Choroid plexus epithelial cell (primary cell): ENCODE data around the gene WT1.
"Not testable (repeated sequence)": the region's sequence is repeated elsewhere in the genome, so short reads cannot be mapped to it uniquely, and the experiment has no call there.

ENCODE experiments used
- DNase-seq: peaks from one replicate; pipeline ENCODE4 v3.0.0-alpha.2; 2010; ENCODE audit warnings: low read depth
- H3K4me3 ChIP-seq: 2 replicates; pipeline ENCODE4 v1.5.1; 2011; ENCODE audit warnings: low read depth, mild to moderate bottlenecking, control low read depth, low read length, moderate library complexity
- TF ChIP-seq, protein P1 (sequence below): conservative IDR thresholded peaks from 2 replicates; pipeline ENCODE4 v1.5.1; 2011; ENCODE audit warnings: low read depth, mild to moderate bottlenecking, control low read depth, inconsistent platforms, low read length, moderate library complexity

WT1 gene

DNA sequence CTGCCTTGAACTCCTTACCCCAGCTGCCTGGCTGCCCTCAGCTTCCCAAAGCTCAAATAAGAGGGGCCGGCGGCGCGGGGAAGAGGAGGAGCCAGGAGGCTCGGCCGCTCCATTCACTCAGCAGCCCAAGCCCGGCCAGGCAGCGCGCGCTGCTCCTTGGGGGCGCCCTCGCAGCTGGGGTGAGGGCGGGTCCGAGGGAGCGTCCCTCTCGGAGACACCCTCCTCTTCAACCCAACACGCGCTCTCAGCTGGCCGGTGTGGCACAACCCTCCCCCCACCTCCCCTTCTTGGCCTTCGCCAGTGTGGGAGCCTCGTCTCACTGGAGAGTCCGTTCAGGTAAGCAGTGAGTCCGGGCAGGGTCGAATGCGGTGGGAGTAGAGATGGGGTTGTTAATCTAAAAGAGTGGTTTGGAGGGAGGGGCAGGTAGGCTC is at the start of gene WT1:
WT1 (minus strand) TSS at position 29 of the 431 bp plus-strand sequence.
- TF ChIP-seq, protein P1, sequence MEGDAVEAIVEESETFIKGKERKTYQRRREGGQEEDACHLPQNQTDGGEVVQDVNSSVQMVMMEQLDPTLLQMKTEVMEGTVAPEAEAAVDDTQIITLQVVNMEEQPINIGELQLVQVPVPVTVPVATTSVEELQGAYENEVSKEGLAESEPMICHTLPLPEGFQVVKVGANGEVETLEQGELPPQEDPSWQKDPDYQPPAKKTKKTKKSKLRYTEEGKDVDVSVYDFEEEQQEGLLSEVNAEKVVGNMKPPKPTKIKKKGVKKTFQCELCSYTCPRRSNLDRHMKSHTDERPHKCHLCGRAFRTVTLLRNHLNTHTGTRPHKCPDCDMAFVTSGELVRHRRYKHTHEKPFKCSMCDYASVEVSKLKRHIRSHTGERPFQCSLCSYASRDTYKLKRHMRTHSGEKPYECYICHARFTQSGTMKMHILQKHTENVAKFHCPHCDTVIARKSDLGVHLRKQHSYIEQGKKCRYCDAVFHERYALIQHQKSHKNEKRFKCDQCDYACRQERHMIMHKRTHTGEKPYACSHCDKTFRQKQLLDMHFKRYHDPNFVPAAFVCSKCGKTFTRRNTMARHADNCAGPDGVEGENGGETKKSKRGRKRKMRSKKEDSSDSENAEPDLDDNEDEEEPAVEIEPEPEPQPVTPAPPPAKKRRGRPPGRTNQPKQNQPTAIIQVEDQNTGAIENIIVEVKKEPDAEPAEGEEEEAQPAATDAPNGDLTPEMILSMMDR = no peak
- H3K4me3 ChIP-seq = no peak within 1 kb of the TSS
- no peak for DNase-seq

DNA sequence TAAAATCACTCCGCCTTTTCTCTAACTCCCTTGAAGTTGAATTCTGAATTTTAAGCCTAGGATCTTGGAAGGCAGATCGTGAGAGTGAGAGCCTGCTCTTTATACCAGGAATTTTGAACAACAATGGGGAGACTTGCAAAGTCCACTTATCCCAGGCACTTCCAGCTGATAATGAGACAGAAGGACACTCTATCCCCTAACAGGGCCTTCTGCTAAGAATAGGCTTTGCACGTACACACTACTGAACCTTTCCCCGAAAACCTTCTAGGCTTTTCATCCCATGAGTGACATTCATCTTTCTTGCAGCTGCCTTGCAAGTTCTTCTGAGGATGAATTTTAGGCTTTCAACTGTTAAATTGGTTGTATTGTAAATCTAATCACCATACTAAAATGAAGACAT is 44.0 kb upstream of the WT1 start:
- DNase-seq = no peak
- H3K4me3 ChIP-seq = no peak overlapping the region
- TF ChIP-seq, protein P1 = no peak

DNA sequence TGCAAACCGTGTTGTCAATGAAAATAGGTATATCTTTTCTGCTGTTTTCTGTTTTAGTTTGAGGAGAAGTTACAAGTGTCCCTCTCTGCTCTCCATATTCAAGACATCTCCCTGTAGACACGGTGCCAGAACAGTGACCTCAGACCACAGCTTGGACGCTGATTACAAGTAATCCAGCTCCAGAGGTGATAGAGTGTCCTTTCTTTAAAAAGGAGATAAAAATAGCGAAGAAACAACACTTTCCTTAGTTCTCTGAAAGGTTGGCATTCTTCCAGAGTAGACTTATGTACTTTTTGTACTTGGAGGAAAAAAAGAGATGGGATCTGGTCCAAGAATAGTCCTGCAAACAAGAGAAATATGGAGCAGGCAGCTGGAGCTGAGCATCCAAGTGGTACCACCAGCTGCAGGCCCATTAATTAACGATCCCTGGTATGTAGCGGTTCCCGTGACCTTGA is 43.0 kb upstream of the WT1 start:
- peak; percentile 81 for DNase-seq
- no peak overlapping the region for H3K4me3 ChIP-seq
- TF ChIP-seq, protein P1 = no peak

DNA sequence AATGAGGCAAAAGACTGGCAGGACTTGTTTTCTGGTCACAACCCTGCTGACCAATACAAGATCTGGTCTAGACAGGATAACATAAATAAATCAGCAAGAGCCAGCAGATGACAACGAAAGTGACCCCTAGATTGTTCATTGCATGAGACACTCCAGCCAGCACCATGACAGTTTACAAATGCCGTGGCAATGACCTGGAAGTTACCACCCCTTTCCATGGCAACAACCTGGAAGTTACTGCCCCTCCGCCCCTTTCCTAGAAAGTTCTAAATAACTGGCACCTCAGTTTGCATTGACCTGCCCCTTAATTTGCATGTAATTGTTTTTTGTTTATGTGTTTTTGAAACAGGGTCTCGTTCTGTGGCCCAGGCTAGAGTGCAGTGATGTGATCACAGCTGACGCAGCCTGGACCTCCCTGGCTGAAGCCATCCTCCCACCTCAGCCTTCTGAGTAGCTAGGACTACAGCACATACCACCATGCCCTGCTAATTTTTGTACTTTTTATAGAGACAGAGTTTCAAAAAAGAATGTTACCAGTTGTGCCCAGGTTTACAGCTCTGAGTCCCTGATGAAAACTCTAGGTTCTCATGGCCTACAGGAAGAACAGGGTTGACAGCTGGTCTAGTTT is 38.1 kb upstream of the WT1 start:
- DNase-seq = no peak
- no peak overlapping the region for H3K4me3 ChIP-seq
- TF ChIP-seq, protein P1 = no peak

DNA sequence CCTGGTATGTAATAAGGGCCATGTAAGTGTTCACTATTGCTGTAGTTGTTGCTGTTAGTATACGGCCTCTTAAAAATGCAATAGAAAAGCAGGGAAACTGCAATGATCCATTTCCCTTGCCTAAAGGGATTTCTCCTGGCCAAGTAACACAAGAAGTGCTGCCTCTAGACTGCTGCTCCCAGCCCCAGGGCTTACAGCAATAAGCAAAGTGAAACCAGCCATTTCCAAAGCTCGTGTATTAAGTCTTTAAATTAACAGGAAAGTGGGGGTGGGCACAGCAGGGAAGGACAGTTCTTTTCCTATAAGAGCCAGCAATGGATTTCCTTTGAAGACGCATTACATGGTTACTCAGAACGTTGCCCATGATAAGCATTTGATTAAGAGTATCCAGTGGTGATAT is 36.9 kb upstream of the WT1 start:
- DNase-seq = no peak
- TF ChIP-seq, protein P1 = no peak
- H3K4me3 ChIP-seq = no peak overlapping the region

DNA sequence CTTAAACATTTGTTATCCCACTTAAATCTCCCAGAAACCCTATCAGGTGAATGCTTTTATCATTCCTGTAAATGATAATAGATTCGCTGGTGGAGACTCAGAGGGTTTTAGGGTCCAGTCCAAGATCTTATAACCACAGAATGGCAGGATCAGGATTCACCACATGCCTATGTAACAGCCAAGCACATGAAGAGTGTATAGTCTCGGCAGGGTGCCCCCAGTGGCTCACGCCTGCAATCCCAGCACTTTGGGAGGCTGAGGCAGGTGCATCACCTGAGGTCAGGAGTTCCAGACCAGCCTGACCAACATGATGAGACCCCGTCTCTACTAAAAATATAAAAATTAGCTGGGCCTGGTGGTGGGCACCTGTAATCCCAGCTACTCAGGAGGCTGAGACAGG is 36.2 kb upstream of the WT1 start:
- DNase-seq, H3K4me3 ChIP-seq: not testable (repeated sequence)

DNA sequence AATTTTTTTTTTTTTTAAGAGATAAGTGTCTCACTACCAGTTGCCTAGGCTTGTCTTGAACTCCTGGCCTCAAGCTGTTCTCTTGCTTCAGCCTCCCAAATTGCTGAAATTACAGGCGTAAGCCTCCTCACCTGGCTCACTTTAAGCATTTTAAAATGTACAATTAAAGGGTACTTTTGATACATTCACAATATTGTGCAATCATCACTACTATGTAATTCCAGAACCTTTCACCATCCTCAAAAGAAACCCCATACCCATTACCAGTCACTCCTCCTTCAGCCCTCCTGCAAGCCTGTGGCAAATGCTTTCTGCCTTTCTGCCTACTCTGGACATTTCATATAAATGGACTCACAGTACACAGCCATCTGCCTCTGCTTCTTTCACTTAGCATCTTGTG is 34.5 kb upstream of the WT1 start:
- TF ChIP-seq, protein P1 = no peak
- DNase-seq = no peak
- H3K4me3 ChIP-seq = no peak overlapping the region
